Fibroblast of upper back skin (primary cell): ENCODE results near the gene KCNK17.

Experiments used
- DNase-seq: peaks from one replicate; pipeline ENCODE4 v3.0.0-alpha.2; 2013

Gene KCNK17, protein sequence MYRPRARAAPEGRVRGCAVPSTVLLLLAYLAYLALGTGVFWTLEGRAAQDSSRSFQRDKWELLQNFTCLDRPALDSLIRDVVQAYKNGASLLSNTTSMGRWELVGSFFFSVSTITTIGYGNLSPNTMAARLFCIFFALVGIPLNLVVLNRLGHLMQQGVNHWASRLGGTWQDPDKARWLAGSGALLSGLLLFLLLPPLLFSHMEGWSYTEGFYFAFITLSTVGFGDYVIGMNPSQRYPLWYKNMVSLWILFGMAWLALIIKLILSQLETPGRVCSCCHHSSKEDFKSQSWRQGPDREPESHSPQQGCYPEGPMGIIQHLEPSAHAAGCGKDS

DNA sequence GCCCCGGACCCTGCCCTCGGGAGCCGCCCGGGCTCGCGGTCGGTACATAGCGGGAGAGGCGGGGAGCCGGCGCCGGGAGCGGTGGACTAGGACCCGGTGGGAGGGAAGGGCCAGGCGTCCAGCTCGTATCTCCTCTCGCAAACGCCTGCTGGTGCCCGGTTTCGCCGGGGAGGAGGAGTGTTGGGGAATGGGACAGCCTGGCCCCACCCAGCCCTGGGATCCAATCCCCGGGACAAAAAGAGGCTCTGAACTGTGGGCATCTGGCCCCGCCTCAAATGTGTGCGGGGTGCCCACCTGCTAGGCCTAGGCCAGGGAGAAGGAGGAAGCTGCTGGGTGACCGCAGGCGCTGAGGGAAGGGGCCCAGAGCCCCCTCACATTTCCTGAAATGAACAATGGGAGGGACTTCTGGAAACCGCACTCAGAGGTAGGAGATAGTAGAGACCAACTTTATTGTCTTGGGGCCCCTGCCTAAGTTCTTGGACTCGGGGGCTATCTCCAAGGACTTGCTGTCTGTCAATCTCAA lies at the start of gene KCNK17:
KCNK17 (minus strand) TSS at position 147 of the 523 bp plus-strand sequence; CDS start at position 48, 99 bp downstream.
- no peak for DNase-seq

GRCh38 chr6:39363280-39363679 lies 49.1 kb upstream of the KCNK17 start:
- no peak for DNase-seq

- DNase-seq, result peak; percentile 25
Observed at GRCh38 chr6:39362487-39362865, 48.3 kb upstream of the KCNK17 start.

DNA sequence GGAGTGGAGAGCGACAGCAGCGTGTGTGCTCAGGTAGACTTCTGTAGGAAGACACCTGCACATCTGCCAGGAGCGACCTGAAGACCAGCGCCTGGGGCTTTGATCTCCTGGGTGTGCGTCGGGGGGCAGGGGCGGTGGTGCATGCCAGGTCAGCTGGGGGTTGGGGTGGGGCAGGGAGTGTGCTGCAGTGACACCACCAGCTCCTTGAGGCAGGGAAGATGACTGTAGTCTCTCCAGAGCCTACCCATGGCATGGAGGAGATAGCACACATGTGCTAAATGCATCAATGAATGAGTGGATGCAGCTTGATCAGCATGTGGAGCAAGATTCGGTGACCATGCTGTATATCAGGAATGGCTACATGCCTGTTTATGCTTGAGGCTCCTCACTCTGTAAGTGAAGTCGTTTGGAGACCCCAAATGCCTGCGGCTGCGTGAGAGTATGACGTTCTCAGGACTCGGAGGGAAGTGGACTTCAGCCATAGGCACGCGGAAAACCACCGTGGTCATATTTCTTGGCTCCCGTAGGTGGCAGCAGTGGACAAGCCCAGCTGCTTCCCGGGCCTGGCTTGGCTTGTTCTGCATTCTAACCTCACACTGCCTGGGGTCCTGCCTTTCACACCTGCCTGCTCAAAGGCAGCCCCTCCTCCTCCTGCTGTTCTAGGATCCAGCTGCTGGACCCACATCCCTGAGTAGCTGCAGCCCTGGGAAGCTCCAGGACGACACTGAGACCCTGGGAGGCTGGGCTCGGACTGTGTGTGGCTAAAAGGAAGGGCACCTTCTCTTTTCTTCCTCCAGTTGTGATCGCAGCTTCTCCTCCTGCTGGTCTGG lies 47.7 kb upstream of the KCNK17 start:
- peak; percentile 66 for DNase-seq

DNA sequence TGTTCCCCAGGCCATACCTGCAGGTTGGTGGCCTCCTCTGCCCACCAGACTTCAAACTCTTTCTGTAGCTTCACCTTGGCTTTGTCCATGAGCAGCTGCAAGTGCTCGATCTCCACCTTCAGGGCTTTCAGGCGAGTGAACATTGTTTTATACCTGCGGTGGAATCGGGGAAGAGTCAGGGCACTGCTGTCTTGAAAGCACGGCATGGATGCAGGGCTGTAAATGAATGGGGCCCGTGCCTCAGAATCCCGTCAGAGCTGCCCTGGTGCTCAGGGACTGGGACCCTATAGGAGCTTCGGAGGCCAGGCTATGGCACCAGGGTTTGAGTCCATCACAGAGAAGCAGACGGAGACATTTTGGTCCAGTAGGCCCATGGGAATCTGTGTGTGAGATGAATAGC lies 46.2 kb upstream of the KCNK17 start:
- no peak for DNase-seq

- peak; percentile 74 for DNase-seq
Observed at GRCh38 chr6:39357998-39358686, 43.9 kb upstream of the KCNK17 start.

DNA sequence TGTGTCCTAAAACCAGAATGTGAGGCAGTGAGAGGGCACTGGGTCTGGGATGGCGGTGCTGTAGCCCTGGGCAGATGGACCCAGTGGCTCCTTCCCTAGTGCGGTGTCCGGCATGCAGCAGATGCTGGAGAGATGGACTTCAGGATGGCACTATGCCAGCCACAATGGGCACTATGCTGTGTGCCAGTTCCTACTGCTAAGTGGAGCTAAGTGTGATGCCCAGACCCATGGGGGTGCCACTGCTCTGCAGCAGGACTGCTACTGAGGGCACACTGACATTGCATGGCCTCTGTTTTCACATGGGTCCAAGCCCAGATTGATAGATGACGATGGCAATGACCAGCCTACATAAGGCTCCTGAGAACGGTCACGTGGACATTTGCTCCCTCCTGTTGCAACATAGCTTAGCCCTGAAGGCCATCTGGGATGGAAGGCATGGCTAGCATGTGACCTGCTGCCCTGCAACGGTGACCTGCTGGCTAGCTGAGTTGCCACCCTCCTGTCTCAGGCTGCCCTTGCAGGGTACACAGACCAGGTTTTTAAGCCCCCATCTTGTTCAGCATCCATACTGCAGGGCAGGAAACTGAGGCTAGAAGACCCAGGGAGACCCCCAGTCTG lies 39.6 kb upstream of the KCNK17 start:
- no peak for DNase-seq

GRCh38 chr6:39350723-39351505 lies 36.7 kb upstream of the KCNK17 start:
- no peak for DNase-seq

DNA sequence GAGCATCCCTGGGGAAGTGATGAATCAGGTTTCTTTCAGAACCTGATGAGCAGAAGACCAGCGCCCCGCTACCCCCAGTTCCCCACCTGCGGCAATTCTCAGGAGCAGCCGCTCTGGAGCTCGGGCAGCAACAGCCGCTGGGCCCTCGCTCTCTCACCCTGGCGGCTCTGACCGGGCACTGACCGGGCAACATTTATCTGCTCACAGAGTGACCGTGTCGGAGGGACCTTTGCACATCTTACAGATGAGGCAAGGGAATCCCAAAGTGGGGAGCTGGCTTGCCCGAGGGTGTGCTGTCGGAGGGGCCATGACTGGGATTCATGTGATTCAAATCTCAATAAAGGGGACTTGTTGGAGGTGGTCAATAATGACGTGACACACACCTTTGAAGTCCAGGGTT lies 34.5 kb upstream of the KCNK17 start:
- DNase-seq, result no peak

- DNase-seq, result peak; percentile 51
Observed at GRCh38 chr6:39347906-39348585, 33.8 kb upstream of the KCNK17 start.

- no peak for DNase-seq
Observed at GRCh38 chr6:39347206-39347605, 33.0 kb upstream of the KCNK17 start.

GRCh38 chr6:39344821-39345280 lies 30.6 kb upstream of the KCNK17 start:
- no peak for DNase-seq

GRCh38 chr6:39343396-39343870 lies 29.2 kb upstream of the KCNK17 start:
- no peak for DNase-seq

DNA sequence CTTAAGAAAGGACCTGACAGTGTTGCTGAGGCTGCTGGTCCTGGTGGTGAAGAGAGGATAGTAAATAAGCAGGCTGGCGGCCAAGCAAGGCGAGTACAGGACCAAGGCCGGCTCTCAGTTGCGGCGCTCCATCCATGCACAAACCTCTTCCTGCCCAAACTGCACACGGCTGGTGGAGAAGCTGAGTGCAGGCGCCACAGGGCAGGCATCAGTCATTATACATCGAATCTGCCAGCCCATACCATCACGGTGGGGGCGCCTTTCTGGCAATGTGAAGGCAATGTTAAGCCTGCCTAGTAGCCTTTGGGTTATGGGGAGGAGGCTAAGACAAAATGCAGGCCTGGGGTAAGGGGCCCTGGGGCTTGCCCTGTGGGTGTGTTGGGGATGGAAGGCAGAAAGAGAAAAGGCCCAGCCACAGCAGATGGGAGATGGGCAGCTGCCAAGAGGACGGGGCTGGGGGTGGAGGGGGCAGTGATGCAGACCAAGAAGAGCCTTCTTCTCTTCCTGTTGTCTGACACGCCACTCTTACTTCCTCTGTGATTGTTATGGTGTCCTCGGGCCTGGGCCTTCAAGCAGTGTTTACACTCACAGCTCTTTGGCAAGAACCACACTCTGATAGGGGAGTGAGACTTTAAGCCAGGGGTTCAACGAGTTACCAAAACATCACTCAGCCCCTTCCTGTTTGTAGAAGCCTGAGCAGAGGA lies 28.6 kb upstream of the KCNK17 start:
- no peak for DNase-seq

DNA sequence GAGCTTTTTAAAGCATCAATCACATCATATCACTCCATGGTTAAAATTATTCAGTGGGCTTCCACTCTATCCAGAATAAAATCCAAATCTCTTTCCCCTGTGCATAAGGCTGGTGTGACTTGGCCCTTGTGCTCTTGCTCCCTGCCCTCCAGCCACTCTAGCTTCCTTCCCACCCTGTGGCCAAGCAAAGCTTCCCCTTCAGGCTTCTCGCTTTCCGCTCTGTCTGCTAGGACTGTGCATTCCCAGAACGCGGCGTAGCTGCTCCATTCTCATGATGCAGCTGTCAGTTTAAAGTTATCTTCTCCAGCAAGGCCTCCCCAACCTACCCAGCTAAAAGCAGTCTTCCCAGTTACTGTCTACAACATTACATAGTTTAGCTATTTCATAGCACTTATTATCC lies 27.7 kb upstream of the KCNK17 start:
- no peak for DNase-seq

DNA sequence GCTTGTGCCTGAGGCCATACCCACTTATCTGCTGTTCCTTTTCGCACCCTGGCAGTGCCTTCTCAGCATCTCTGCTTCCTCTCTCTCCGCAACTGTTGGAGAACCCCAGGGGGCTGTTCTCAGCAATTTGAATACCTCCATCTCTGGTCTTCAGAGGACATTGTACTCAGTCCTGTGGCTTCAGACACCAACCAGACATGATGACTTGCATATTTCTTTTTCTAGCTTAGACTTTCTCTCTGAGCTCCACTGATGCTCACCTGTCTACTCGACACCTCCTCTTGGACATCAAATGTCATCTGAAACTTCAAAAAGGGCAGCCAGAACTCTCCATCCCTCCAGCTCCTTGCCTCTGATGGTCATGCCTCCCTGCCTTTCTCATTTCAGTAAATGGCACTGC lies 27.1 kb upstream of the KCNK17 start:
- DNase-seq, result no peak

DNA sequence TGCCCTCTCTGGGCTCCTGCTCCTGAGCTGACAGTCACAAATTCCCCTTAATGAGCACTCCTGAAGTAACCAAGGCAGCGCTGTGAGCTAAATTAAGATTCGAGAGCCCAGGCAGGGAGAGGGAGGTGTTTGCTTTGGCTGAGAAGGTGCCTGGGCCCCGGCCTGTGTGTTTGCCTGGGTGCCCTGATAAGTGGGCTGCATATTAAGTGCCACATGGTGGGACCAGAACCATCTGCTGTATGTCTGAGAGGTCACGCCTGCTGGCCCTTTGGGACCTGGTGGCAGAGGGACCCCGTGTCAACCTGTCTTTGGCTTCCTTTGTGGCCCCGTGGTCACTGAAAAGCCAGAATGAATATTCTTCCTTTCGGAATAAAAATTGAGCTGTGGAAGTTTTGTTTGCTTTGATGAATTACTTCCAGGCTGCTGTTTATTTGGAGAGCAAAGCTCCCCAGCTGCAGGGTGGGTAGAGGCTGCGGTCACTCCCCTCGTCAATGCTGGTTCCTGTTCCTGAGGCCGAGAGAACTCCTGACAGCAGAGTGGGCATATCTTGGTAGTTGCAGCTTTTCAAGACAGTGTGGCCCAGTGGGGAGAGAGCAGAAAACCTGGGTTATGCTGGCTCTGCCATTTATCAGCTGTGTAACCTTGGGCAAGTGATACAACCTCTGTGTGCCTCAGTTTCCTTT lies 25.8 kb upstream of the KCNK17 start:
- DNase-seq, result no peak

- no peak for DNase-seq
Observed at GRCh38 chr6:39339096-39339867, 25.1 kb upstream of the KCNK17 start.

DNA sequence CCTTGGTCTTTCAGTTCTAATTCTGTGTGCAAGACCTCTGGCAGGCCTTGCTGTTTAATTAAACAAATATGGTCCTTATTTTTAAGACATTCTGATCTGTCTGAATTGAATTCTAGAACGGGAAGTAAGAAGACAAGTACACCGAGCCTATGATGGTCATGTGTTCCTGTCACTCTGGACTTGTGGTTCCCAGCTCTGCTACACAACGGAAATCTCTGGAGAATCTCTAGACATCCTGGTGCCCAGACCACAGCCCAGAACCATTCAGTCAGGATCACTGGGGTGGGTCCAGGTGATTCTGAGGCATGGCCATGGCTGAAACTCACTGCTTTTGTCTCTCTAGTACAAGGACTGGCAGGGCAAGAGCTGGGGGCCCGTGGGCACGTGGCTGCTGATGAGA lies 24.2 kb upstream of the KCNK17 start:
- DNase-seq, result no peak
